ENCODE results near the gene PPP1R1A.

DNA sequence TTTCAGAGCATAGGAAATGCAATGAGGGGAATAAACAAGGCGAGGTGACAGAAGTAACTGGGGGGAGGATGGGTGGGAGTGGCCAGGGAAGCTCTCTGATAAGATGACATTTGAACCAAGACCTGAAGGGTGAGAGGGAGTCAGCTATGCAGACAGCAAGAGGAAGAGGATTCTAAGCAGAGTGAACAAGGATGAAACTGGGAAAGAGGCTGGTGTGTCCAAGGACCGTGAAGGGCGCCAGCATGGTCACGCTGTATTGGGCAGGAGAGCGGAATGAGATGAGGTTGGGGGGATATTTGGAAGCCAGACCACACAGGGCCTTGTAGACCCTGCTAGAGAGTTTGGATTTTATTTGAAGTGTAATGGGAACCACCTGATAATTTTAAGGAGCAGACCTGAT, 10.5 kb upstream of the PPP1R1A start:
- no peak for TF ChIP-seq POLR2A (IDR thresholded peaks at IDR 0.05; ENCODE audit: low read depth, low read length)
- TF ChIP-seq POLR2AphosphoS5 (IDR thresholded peaks at IDR 0.05; ENCODE audit: low read depth, low read length): no peak
- TF ChIP-seq TAF1 (IDR thresholded peaks at IDR 0.05; ENCODE audit: low read depth, low read length): no peak
